IMR-90 (cell line): Measurements from ENCODE around the gene ILK. TPM values are rescaled to one million over a fixed set of nuclear protein-coding genes. Genes with fewer than 3 reads are reported as not detected.

Experiments used
- ATAC-seq: fragments of 200-7000 bp; cut with Tn5 transposase; 2 replicates; pipeline ENCODE4 v1.9.1; 2020; ENCODE audit warnings: low read depth, mild to moderate bottlenecking, moderate library complexity
- BruUV-seq: library from RNA; stranded (reverse); fragments of 400-500 nt; replicated peaks from 2 replicates; lab custom pipeline; 2021; lab: Mats Ljungman, UMichigan
- CTCF ChIA-PET: fragments of 300-600 bp; formaldehyde crosslinking; extraction: SDS; loops from one replicate; lab custom pipeline; 2021; ENCODE audit warnings: antibody characterized with exemption; lab: Yijun Ruan, JAX
- POLR2A ChIA-PET: fragments of 300-600 bp; sonication (Branson Sonifier 250); formaldehyde crosslinking; loops from one replicate; lab custom pipeline; 2022; ENCODE audit warnings: antibody characterized with exemption; ENCODE audit not compliant: unreplicated experiment; lab: Charles Lee
- DNase-seq: peaks from one replicate; pipeline ENCODE4 v3.0.0; 2013
- H2AFZ ChIP-seq: replicated peaks from 2 replicates; pipeline ENCODE3; 2013; ENCODE audit warnings: low read length, mild to moderate bottlenecking; ENCODE audit not compliant: poor library complexity
- H2AK5ac ChIP-seq: 2 replicates; pipeline ENCODE4 v1.6.1; 2013; ENCODE audit warnings: low read depth, low read length, inconsistent platforms
- H2AK9ac ChIP-seq: replicated peaks from 2 replicates; pipeline ENCODE3; 2013; ENCODE audit warnings: mild to moderate bottlenecking, low read depth, low read length, moderate library complexity; ENCODE audit not compliant: poor library complexity
- H2BK120ac ChIP-seq: 2 replicates; pipeline ENCODE4 v1.6.1; 2013; ENCODE audit warnings: low read depth, low read length, inconsistent platforms
- H2BK15ac ChIP-seq: 3 replicates; pipeline ENCODE4 v1.6.1; 2013; ENCODE audit warnings: low read depth, low read length, inconsistent platforms
- H2BK20ac ChIP-seq: 2 replicates; pipeline ENCODE4 v1.6.1; 2013; ENCODE audit warnings: low read depth, mild to moderate bottlenecking, inconsistent platforms, low read length, moderate library complexity
- H2BK5ac ChIP-seq: 2 replicates; pipeline ENCODE4 v1.6.1; 2013; ENCODE audit warnings: mild to moderate bottlenecking, low read depth, low read length, inconsistent platforms; ENCODE audit not compliant: poor library complexity, severe bottlenecking
- H3K14ac ChIP-seq: replicated peaks from 2 replicates; pipeline ENCODE4 v1.6.1; 2013; ENCODE audit warnings: low read depth, low read length, inconsistent platforms
- H3K18ac ChIP-seq: 2 replicates; pipeline ENCODE4 v1.6.1; 2013; ENCODE audit warnings: low read depth, low read length, control low read depth
- H3K23ac ChIP-seq: 2 replicates; pipeline ENCODE4 v1.6.1; 2013; ENCODE audit warnings: low read depth, low read length, inconsistent platforms
- H3K27ac ChIP-seq: 2 replicates; pipeline ENCODE4 v1.5.1; 2013; ENCODE audit warnings: mild to moderate bottlenecking, control low read depth, low read length; ENCODE audit not compliant: insufficient read depth
- H3K27me3 ChIP-seq: 2 replicates; pipeline ENCODE4 v1.6.1; 2013; ENCODE audit warnings: low read length; ENCODE audit not compliant: control insufficient read depth, insufficient read depth
- H3K36me3 ChIP-seq: 2 replicates; pipeline ENCODE4 v1.6.1; 2013; ENCODE audit warnings: low read length, mixed read lengths; ENCODE audit not compliant: control insufficient read depth, insufficient read depth
- H3K4ac ChIP-seq: 2 replicates; pipeline ENCODE4 v1.6.1; 2013; ENCODE audit warnings: low read depth, low read length, inconsistent platforms
- H3K4me1 ChIP-seq: 2 replicates; pipeline ENCODE4 v1.6.1; 2013; ENCODE audit warnings: low read length, mixed read lengths; ENCODE audit not compliant: control insufficient read depth, insufficient read depth
- H3K4me2 ChIP-seq: 2 replicates; pipeline ENCODE4 v1.6.1; 2013; ENCODE audit warnings: low read depth, mild to moderate bottlenecking, control low read depth, low read length, moderate library complexity
- H3K4me3 ChIP-seq: 2 replicates; pipeline ENCODE4 v1.5.1; 2013; ENCODE audit warnings: low read depth, mild to moderate bottlenecking, control low read depth, low read length, moderate library complexity; ENCODE audit not compliant: insufficient read depth
- H3K56ac ChIP-seq: 2 replicates; pipeline ENCODE4 v1.6.1; 2013; ENCODE audit warnings: low read length, inconsistent platforms; ENCODE audit not compliant: insufficient read depth; ENCODE audit errors: extremely low read depth
- H3K79me1 ChIP-seq, 2 experiments: 2 replicates each; pipeline ENCODE4 v1.6.1; 2013; ENCODE audit warnings: low read length in 2 of 2, inconsistent platforms in 1 of 2, low read depth in 1 of 2
- H3K9ac ChIP-seq: 2 replicates; pipeline ENCODE4 v1.6.1; 2013; ENCODE audit warnings: low read depth, low read length, control low read depth
- H3K9me1 ChIP-seq: 2 replicates; pipeline ENCODE4 v1.6.1; 2013; ENCODE audit warnings: low read length, inconsistent platforms; ENCODE audit not compliant: insufficient read depth
- H3K9me3 ChIP-seq: 2 replicates; pipeline ENCODE4 v1.6.1; 2013; ENCODE audit warnings: low read length; ENCODE audit not compliant: control insufficient read depth, insufficient read depth
- H4K20me1 ChIP-seq: 2 replicates; pipeline ENCODE4 v1.6.1; 2013; ENCODE audit warnings: low read length, inconsistent platforms; ENCODE audit not compliant: insufficient read depth
- H4K5ac ChIP-seq: 2 replicates; pipeline ENCODE4 v1.6.1; 2013; ENCODE audit warnings: mild to moderate bottlenecking, low read depth, low read length, control low read depth
- H4K8ac ChIP-seq, 2 experiments: 2 replicates each; pipeline ENCODE4 v1.6.1; 2013; ENCODE audit warnings: low read depth in 2 of 2, low read length in 2 of 2, control low read depth in 1 of 2, inconsistent platforms in 1 of 2
- H4K91ac ChIP-seq: 2 replicates; pipeline ENCODE4 v1.6.1; 2013; ENCODE audit warnings: low read depth, low read length, inconsistent platforms; ENCODE audit not compliant: insufficient read depth
- BHLHE40 ChIP-seq: fragments of 150-350 bp; IDR thresholded peaks from 2 replicates; pipeline ENCODE4 v1.6.1; 2016; ENCODE audit warnings: mild to moderate bottlenecking, low read depth, low read length
- CHD1 ChIP-seq: IDR thresholded peaks from 2 replicates; pipeline ENCODE4 v1.6.1; 2012; ENCODE audit warnings: low read depth, low read length, improper control_type of control experiment
- FOS ChIP-seq: fragments of 150-350 bp; IDR thresholded peaks from 2 replicates; pipeline ENCODE4 v1.6.1; 2016; ENCODE audit warnings: low read depth, low read length
- MAZ ChIP-seq: IDR thresholded peaks from 2 replicates; pipeline ENCODE4 v1.6.1; 2012; ENCODE audit warnings: low read depth, mild to moderate bottlenecking, low read length, improper control_type of control experiment, moderate library complexity, borderline replicate concordance
- NFE2L2 ChIP-seq: fragments of 150-350 bp; IDR thresholded peaks from 2 replicates; pipeline ENCODE4 v1.6.1; 2016; ENCODE audit warnings: low read depth, mild to moderate bottlenecking, low read length
- RCOR1 ChIP-seq: IDR thresholded peaks from 2 replicates; pipeline ENCODE4 v1.6.1; 2012; ENCODE audit warnings: mild to moderate bottlenecking, low read length, improper control_type of control experiment; ENCODE audit not compliant: insufficient replicate concordance
- SMC3 ChIP-seq: fragments of 150-350 bp; IDR thresholded peaks from 2 replicates; pipeline ENCODE4 v1.6.1; 2016; ENCODE audit warnings: low read depth, mild to moderate bottlenecking, antibody characterized with exemption, low read length, moderate library complexity
- WGBS, 2 experiments: methylation state at CpG; one replicate each; pipeline versions ENCODE4 v1.1.5 to v1.1.7; 2013; ENCODE audit warnings: missing lambda C conversion rate in 2 of 2; ENCODE audit not compliant: insufficient read length in 1 of 2; ENCODE audit errors: extremely low coverage in 2 of 2; 5-methylcytosine and 5-hydroxymethylcytosine counted together
- dilution Hi-C: fragments of 300-500 bp; cut with HindIII; formaldehyde crosslinking; loops from one replicate; pipeline ENCODE4 v1.14.3; 2018; ENCODE audit warnings: low sequenced_read_pairs; ENCODE audit not compliant: unreplicated experiment
- in situ Hi-C: fragments of 300-500 bp; cut with MboI; formaldehyde crosslinking; loops from 3 replicates; pipeline ENCODE4 v1.14.3; 2019; ENCODE audit warnings: low sequenced_read_pairs, inconsistent platforms, mixed read lengths
- intact Hi-C: fragments of 100-400 bp; cut with micrococcal nuclease; formaldehyde crosslinking; loops from 2 replicates; pipeline ENCODE4 v1.10.0; 2022
- polyA plus RNA-seq, 3 experiments: library from polyadenylated mRNA; depleted of rRNA; stranded (reverse); fragments of >200 nt; gene quantifications; 2 replicates each; pipeline ENCODE4 v1.2.3, GENCODE V29; 2012; ENCODE audit warnings: low replicate concordance in 1 of 3
- total RNA-seq: library from RNA; depleted of rRNA; stranded (reverse); fragments of >200 nt; gene quantifications from 2 replicates; pipeline ENCODE4 v1.2.3, GENCODE V29; 2012
- TF ChIP-seq, protein P1 (sequence below): fragments of 150-350 bp; IDR thresholded peaks from 2 replicates; pipeline ENCODE4 v1.6.1; 2016; ENCODE audit warnings: low read depth, mild to moderate bottlenecking, low read length, moderate library complexity, borderline replicate concordance
- TF ChIP-seq, protein P2 (sequence below): fragments of 150-350 bp; IDR thresholded peaks from 2 replicates; pipeline ENCODE4 v1.6.1; 2017; ENCODE audit warnings: mild to moderate bottlenecking, antibody characterized with exemption, low read length, low read depth

The ILK gene
- total and polyA plus RNA-seq, 2 of the 4 experiments (the other 2 are of a cell fraction): 339 to 389 TPM

GRCh38 chr11:6572215-6572614, 31.4 kb upstream of the ILK start:
- no peaks in the 10 kb centered on the region for H3K9me3 ChIP-seq
- DNase-seq (peak; percentile 84), ATAC-seq (peak; percentile 82)
- in situ Hi-C loops (no loop called here), dilution Hi-C loops (no loop called here), intact Hi-C loops (no loop called here)
- H3K4me2 ChIP-seq: no peak overlapping the region
- peaks cover 13% of the 10 kb centered on the region for H3K4me1 ChIP-seq
- no peak overlapping the region for H3K18ac ChIP-seq
- no peak overlapping the region for H3K56ac ChIP-seq
- no peak overlapping the region for H3K27ac ChIP-seq
- H4K20me1 ChIP-seq: no peaks in the 10 kb centered on the region
- H3K27me3 ChIP-seq: no peaks in the 10 kb centered on the region
- H4K5ac ChIP-seq: no peak overlapping the region
- no peak overlapping the region for H3K14ac ChIP-seq
- BruUV-seq: no TSS peak
- H3K4me3 ChIP-seq: no peak overlapping the region
- no peak overlapping the region for H2BK20ac ChIP-seq
- no peak overlapping the region for H2BK5ac ChIP-seq
- no peak overlapping the region for H3K23ac ChIP-seq
- H2AFZ ChIP-seq: no peak overlapping the region
- peaks cover 8% of the 10 kb centered on the region; the same call in 1 of the 2 replicates for H3K9me1 ChIP-seq
- H2BK15ac ChIP-seq: no peak overlapping the region
- POLR2A ChIA-PET: no interaction called here
- no peak overlapping the region for H3K9ac ChIP-seq
- TF ChIP-seq, protein P1, sequence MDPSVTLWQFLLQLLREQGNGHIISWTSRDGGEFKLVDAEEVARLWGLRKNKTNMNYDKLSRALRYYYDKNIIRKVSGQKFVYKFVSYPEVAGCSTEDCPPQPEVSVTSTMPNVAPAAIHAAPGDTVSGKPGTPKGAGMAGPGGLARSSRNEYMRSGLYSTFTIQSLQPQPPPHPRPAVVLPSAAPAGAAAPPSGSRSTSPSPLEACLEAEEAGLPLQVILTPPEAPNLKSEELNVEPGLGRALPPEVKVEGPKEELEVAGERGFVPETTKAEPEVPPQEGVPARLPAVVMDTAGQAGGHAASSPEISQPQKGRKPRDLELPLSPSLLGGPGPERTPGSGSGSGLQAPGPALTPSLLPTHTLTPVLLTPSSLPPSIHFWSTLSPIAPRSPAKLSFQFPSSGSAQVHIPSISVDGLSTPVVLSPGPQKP: no peak
- TF ChIP-seq RCOR1 (no peak), FOS (peak; percentile 29; the same call in 1 of the 2 replicates), CHD1 (no peak), MAZ (no peak), BHLHE40 (no peak), SMC3 (no peak), NFE2L2 (no peak)
- TF ChIP-seq, protein P2, sequence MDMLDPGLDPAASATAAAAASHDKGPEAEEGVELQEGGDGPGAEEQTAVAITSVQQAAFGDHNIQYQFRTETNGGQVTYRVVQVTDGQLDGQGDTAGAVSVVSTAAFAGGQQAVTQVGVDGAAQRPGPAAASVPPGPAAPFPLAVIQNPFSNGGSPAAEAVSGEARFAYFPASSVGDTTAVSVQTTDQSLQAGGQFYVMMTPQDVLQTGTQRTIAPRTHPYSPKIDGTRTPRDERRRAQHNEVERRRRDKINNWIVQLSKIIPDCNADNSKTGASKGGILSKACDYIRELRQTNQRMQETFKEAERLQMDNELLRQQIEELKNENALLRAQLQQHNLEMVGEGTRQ: no peak
- H4K91ac ChIP-seq: no peak overlapping the region
- CTCF ChIA-PET: no interaction called here
- H2AK9ac ChIP-seq: no peak overlapping the region
- no peak overlapping the region for H2AK5ac ChIP-seq
- no peak overlapping the region for H3K4ac ChIP-seq
- H3K79me1 ChIP-seq: peaks cover 0 to 3% of the 10 kb centered on the region in 2 experiments; a peak in 2 of 4 replicates
- no peak overlapping the region for H4K8ac ChIP-seq
- no peak overlapping the region for H2BK120ac ChIP-seq
- H3K36me3 ChIP-seq: no peaks in the 10 kb centered on the region; the same call in 1 of the 2 replicates
- 80% methylated on average over 1 of the region's 2 CpGs; no CpG with 5 or more reads in 1 of the 2 experiments for WGBS, 2 experiments
